HG03139 (cell line): ENCODE measurements around the gene FLNB.

ENCODE experiments used
- ATAC-seq: cut with Tn5 transposase; IDR thresholded peaks from one replicate; pipeline ENCODE4 v1.9.1; 2021; ENCODE audit not compliant: unreplicated experiment

FLNB gene

GRCh38 chr3:58073301-58074108 lies 65.3 kb downstream of the FLNB start:
- no peak for ATAC-seq

- no peak for ATAC-seq
Observed at GRCh38 chr3:58074116-58074715, 66.0 kb downstream of the FLNB start.

- no peak for ATAC-seq
Observed at GRCh38 chr3:58074997-58075396, 66.8 kb downstream of the FLNB start.

GRCh38 chr3:58077596-58078285 lies 69.5 kb downstream of the FLNB start:
- ATAC-seq: no peak

- ATAC-seq: no peak
Observed at GRCh38 chr3:58078610-58079009, 70.4 kb downstream of the FLNB start.

- no peak for ATAC-seq
Observed at GRCh38 chr3:58079773-58080172, 71.6 kb downstream of the FLNB start.

- no peak for ATAC-seq
Observed at GRCh38 chr3:58082047-58082446, 73.8 kb downstream of the FLNB start.

GRCh38 chr3:58084166-58084565 lies 75.9 kb downstream of the FLNB start:
- ATAC-seq: no peak

GRCh38 chr3:58084788-58085543 lies 76.7 kb downstream of the FLNB start:
- ATAC-seq: peak; percentile 63

- peak; percentile 29 for ATAC-seq
Observed at GRCh38 chr3:58085616-58086015, 77.4 kb downstream of the FLNB start.

GRCh38 chr3:58088501-58088900 lies 80.3 kb downstream of the FLNB start:
- ATAC-seq: no peak

GRCh38 chr3:58090351-58090750 lies 82.1 kb downstream of the FLNB start:
- ATAC-seq: no peak

GRCh38 chr3:58092521-58092920 lies 84.3 kb downstream of the FLNB start:
- no peak for ATAC-seq

GRCh38 chr3:58093574-58094195 lies 85.5 kb downstream of the FLNB start:
- ATAC-seq: no peak

- no peak for ATAC-seq
Observed at GRCh38 chr3:58094657-58095056, 86.4 kb downstream of the FLNB start.

- no peak for ATAC-seq
Observed at GRCh38 chr3:58095603-58096138, 87.4 kb downstream of the FLNB start.

- no peak for ATAC-seq
Observed at GRCh38 chr3:58098531-58098930, 90.3 kb downstream of the FLNB start.

- no peak for ATAC-seq
Observed at GRCh38 chr3:58099865-58100264, 91.6 kb downstream of the FLNB start.

GRCh38 chr3:58101499-58102389 lies 93.5 kb downstream of the FLNB start:
- no peak for ATAC-seq

GRCh38 chr3:58102390-58102750 lies 94.1 kb downstream of the FLNB start:
- ATAC-seq: no peak
